Measurements from ENCODE around the gene SYT8.
"Not testable (repeated sequence)": the region's sequence is repeated elsewhere in the genome, so short reads cannot be mapped to it uniquely, and the experiment has no call there.

Gene SYT8

GRCh38 chr11:1883346-1884302, 48.8 kb downstream of the SYT8 start:
- no peaks in the 10 kb centered on the region for H3K36me3 ChIP-seq
- H3K27me3 ChIP-seq, result no peaks in the 10 kb centered on the region
- H3K9me3 ChIP-seq, result no peaks in the 10 kb centered on the region
- peaks cover 9% of the 10 kb centered on the region for H3K4me1 ChIP-seq
- TF ChIP-seq CTCF (IDR thresholded peaks at IDR 0.05; ENCODE audit: low read depth, low read length), result no peak
- no peak for DNase-seq
- no peak overlapping the region for H3K4me3 ChIP-seq (ENCODE audit: low read depth, low read length)

GRCh38 chr11:1884303-1884700, 49.5 kb downstream of the SYT8 start:
- no peak for TF ChIP-seq CTCF (IDR thresholded peaks at IDR 0.05; ENCODE audit: low read depth, low read length)
- no peaks in the 10 kb centered on the region for H3K27me3 ChIP-seq
- no peaks in the 10 kb centered on the region for H3K9me3 ChIP-seq
- peaks cover 9% of the 10 kb centered on the region for H3K4me1 ChIP-seq
- no peak overlapping the region for H3K4me3 ChIP-seq (ENCODE audit: low read depth, low read length)
- H3K36me3 ChIP-seq, result no peaks in the 10 kb centered on the region
- DNase-seq, result no peak

- not testable (repeated sequence) for H3K4me1 ChIP-seq; H3K9me3 ChIP-seq; H3K27me3 ChIP-seq; DNase-seq; H3K36me3 ChIP-seq; H3K4me3 ChIP-seq (ENCODE audit: low read depth, low read length)
Observed at GRCh38 chr11:1886551-1886950, 51.8 kb downstream of the SYT8 start.

Data from BE2C (cell line).